Endothelial cell of umbilical vein (primary cell): Measurements from ENCODE around the gene EBF4. TPM values are rescaled to one million over a fixed set of nuclear protein-coding genes. Genes with fewer than 3 reads are reported as not detected.

Source experiments
- BruUV-seq: library from RNA; stranded (reverse); fragments of 400-500 nt; replicated peaks from 2 replicates; lab custom pipeline; 2021; lab: Mats Ljungman, UMichigan
- CTCF ChIA-PET: fragments of 300-600, 350-600 bp; sonication (Branson Sonifier 250); formaldehyde crosslinking; loops from one replicate; lab custom pipeline; 2021; ENCODE audit warnings: antibody characterized with exemption, inconsistent platforms; lab: Charles Lee
- POLR2A ChIA-PET: fragments of 300-600, 350-600 bp; sonication (Branson Sonifier 250); formaldehyde crosslinking; loops from one replicate; lab custom pipeline; 2021; ENCODE audit warnings: antibody characterized with exemption, inconsistent platforms; lab: Charles Lee
- DNase-seq: peaks from one replicate; pipeline ENCODE4 v3.0.0-alpha.2; 2011; ENCODE audit warnings: low read depth, low spot score
- FAIRE-seq: peaks from 2 replicates; lab custom pipeline; 2011; peaks lifted over from hg19 to GRCh38; lab: Jason Lieb, UNC
- H2AFZ ChIP-seq: 2 replicates; pipeline ENCODE4 v1.6.0; 2012; ENCODE audit warnings: low read depth, low read length, control low read depth, inconsistent platforms
- H3K27ac ChIP-seq: 2 replicates; pipeline ENCODE4 v1.5.1; 2011; ENCODE audit warnings: low read depth, mild to moderate bottlenecking, control low read depth, low read length, moderate library complexity; ENCODE audit not compliant: insufficient read depth
- H3K27me3 ChIP-seq, 2 experiments: 2 replicates each; pipeline versions ENCODE4 v1.6.0 to v1.6.1; 2011; ENCODE audit warnings: low read length in 2 of 2, mixed read lengths in 1 of 2; ENCODE audit not compliant: control insufficient read depth in 2 of 2, insufficient read depth in 2 of 2
- H3K36me3 ChIP-seq, 2 experiments: 2 replicates in 1 of 2; 3 replicates in 1 of 2; pipeline ENCODE4 v1.5.1; 2011; ENCODE audit warnings: low read length in 2 of 2, mild to moderate bottlenecking in 1 of 2, moderate library complexity in 1 of 2; ENCODE audit not compliant: control insufficient read depth in 2 of 2, insufficient read depth in 2 of 2; ENCODE audit errors: extremely low read depth in 1 of 2
- H3K4me1 ChIP-seq: 3 replicates; pipeline ENCODE4 v1.5.1; 2011; ENCODE audit warnings: mild to moderate bottlenecking, low read length; ENCODE audit not compliant: control insufficient read depth, insufficient read depth; ENCODE audit errors: extremely low read depth
- H3K4me2 ChIP-seq: 2 replicates; pipeline ENCODE4 v1.6.1; 2011; ENCODE audit warnings: low read length, control low read depth, mixed read lengths; ENCODE audit not compliant: insufficient read depth
- H3K4me3 ChIP-seq, 3 experiments: fragments of 200-600 bp in 1 of 3; sonication (generic), shearing (Covaris generic) in 1 of 3; replicated peaks in 1 of 3; 2 replicates each; pipeline ENCODE4 v1.5.1; 2011 to 2016; ENCODE audit warnings: control low read depth in 3 of 3, low read length in 3 of 3, mild to moderate bottlenecking in 2 of 3, inconsistent platforms in 1 of 3, low read depth in 1 of 3, moderate library complexity in 1 of 3; ENCODE audit not compliant: insufficient read depth in 1 of 3
- H3K79me2 ChIP-seq: 2 replicates; pipeline ENCODE4 v1.6.0; 2012; ENCODE audit warnings: low read length, inconsistent platforms; ENCODE audit not compliant: control insufficient read depth, insufficient read depth
- H3K9ac ChIP-seq: replicated peaks from 2 replicates; pipeline ENCODE3; 2011; ENCODE audit warnings: low read length, control low read depth; ENCODE audit not compliant: insufficient read depth; ENCODE audit errors: extremely low read depth
- H3K9me1 ChIP-seq: replicated peaks from 3 replicates; pipeline ENCODE4 v1.6.0; 2011; ENCODE audit warnings: mild to moderate bottlenecking, low read length; ENCODE audit not compliant: control insufficient read depth, insufficient read depth; ENCODE audit errors: extremely low read depth
- H3K9me3 ChIP-seq: replicated peaks from 2 replicates; pipeline ENCODE4 v1.5.1; 2012; ENCODE audit warnings: low read length, inconsistent platforms; ENCODE audit not compliant: control insufficient read depth, insufficient read depth
- H4K20me1 ChIP-seq: replicated peaks from 2 replicates; pipeline ENCODE3; 2011; ENCODE audit warnings: mild to moderate bottlenecking, low read length; ENCODE audit not compliant: control insufficient read depth, insufficient read depth; ENCODE audit errors: extremely low read depth
- EZH2 ChIP-seq: IDR thresholded peaks from 2 replicates; pipeline ENCODE4 v1.6.1; 2012; ENCODE audit warnings: borderline replicate concordance, low read depth, mild to moderate bottlenecking, moderate library complexity, low read length, inconsistent platforms; ENCODE audit not compliant: severe bottlenecking
- FOS ChIP-seq: IDR thresholded peaks from 2 replicates; pipeline ENCODE4 v1.6.1; 2011; ENCODE audit warnings: mild to moderate bottlenecking, low read length, moderate library complexity, borderline replicate concordance; ENCODE audit not compliant: insufficient read depth
- GATA2 ChIP-seq: IDR thresholded peaks from 2 replicates; pipeline ENCODE4 v1.7.0; 2011; ENCODE audit warnings: low read depth, mild to moderate bottlenecking, moderate library complexity, mixed read lengths, low read length; ENCODE audit not compliant: insufficient read length, insufficient read depth
- JUN ChIP-seq: IDR thresholded peaks from 2 replicates; pipeline ENCODE4 v1.6.1; 2011; ENCODE audit warnings: borderline replicate concordance, low read depth; ENCODE audit not compliant: insufficient read length, insufficient read depth
- MYC ChIP-seq: IDR thresholded peaks from one replicate; pipeline ENCODE4 v1.6.1; 2011; ENCODE audit warnings: mild to moderate bottlenecking, low read depth, low read length
- POLR2AphosphoS5 ChIP-seq: IDR thresholded peaks from 2 replicates; pipeline ENCODE4 v1.6.1; 2012; ENCODE audit warnings: low read depth, mild to moderate bottlenecking, control low read depth, low read length, moderate library complexity; ENCODE audit not compliant: insufficient read depth
- dilution Hi-C: fragments of 300-500 bp; cut with MboI; formaldehyde crosslinking; loops from one replicate; pipeline ENCODE4 v1.15.0; 2019; ENCODE audit warnings: low sequenced_read_pairs; ENCODE audit not compliant: extremely low pct_ligation_motif_present
- intact Hi-C: fragments of 100-400 bp; cut with micrococcal nuclease; formaldehyde crosslinking; loops from one replicate; pipeline ENCODE4 v1.10.0; 2022
- polyA plus RNA-seq, 4 experiments: library from polyadenylated mRNA; depleted of rRNA in 3 of 4; stranded (reverse) in 3 of 4; unstranded in 1 of 4; fragments of >200 nt; gene quantifications; 2 replicates each; pipeline versions ENCODE4 v1.2.1 to v1.2.3, GENCODE V29; 2011 to 2012; ENCODE audit warnings: missing spikeins in 1 of 4
- total RNA-seq: library from RNA; stranded (reverse); gene quantifications from 2 replicates; pipeline ENCODE4 v1.2.3, GENCODE V29; 2021
- TF ChIP-seq, protein P1 (sequence below): IDR thresholded peaks from 2 replicates; pipeline ENCODE4 v1.6.1; 2011; ENCODE audit not compliant: insufficient read depth, insufficient read length
- TF ChIP-seq, protein P2 (sequence below), 2 donors: IDR thresholded peaks; 1 replicate in 1 of 2; 2 replicates in 1 of 2; pipeline ENCODE4 v1.5.1; 2011; ENCODE audit warnings: low read length in 2 of 2, mild to moderate bottlenecking in 2 of 2, moderate library complexity in 2 of 2, control low read depth in 1 of 2, inconsistent platforms in 1 of 2, low read depth in 1 of 2; ENCODE audit not compliant: insufficient read depth in 1 of 2; ENCODE audit errors: extremely low read depth in 1 of 2

Gene EBF4
- total and polyA plus RNA-seq, 2 donors (not counting 3 experiments of a cell fraction or from before 2014, with no cell fraction given), result 2.7 to 3.4 TPM

DNA sequence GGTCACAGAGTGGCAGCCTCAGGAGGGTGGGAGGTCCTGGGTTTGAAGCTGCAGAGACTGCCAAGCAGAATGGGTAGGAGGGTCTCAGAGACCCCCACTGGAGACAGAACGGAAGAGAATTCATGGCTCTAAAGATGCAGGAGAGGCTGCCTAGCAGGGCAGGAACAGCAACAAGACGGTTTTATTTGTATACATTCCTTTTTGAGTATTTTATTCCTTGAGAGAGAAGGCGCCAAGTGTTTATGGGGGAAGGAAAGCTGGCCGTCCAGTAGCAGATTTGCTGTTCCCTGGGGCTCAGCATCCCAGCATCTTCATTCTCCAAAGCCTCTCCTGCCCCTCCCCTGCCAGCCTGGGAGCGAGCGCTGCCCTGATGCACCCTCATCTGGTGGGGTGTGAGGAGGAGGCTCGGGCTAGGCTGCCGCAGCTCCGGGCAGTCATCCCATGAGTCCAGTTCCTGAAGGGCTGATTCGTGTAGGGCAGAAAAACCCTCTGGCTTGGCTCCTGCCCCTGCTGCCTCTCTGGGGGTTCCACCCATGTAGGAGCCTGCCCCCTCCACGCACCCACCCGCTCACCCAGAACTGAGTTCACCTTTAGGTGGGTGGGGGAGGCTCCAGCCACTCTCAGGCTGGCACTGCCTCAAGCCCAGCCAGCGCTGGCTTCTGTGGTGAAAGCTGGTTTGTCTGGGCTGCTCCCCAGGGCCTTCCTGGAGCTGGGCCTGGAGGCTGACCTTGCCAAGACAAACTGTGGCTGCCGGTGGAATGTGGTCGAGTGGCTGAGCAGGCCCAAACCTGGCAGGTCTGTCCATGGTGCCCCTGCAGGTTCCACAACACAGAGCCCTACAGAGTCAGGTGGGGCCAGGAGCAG, 75.4 kb downstream of the EBF4 start:
- intact Hi-C loops (no loop called here), dilution Hi-C loops (no loop called here)
- Histone ChIP-seq H3K27ac (no peak overlapping the region), H3K4me2 (no peak overlapping the region), H3K4me1 (peaks cover 11% of the 10 kb centered on the region), H3K27me3 (peaks cover 0 to 1% of the 10 kb centered on the region in 2 experiments), H3K36me3 (no peaks in the 10 kb centered on the region), H3K9me1 (no peaks in the 10 kb centered on the region), H3K4me3 (no peak overlapping the region), H2AFZ (peak overlapping the region; percentile 50), H3K9ac (no peak overlapping the region), H3K79me2 (no peaks in the 10 kb centered on the region), H3K9me3 (no peaks in the 10 kb centered on the region), H4K20me1 (no peaks in the 10 kb centered on the region)
- peak; percentile 84 for FAIRE-seq
- ChIA-PET CTCF (interaction anchor here (0.6 to 4.0 kb wide), 6 partner anchors 13 to 103 kb away, joined by 3 to 21 read pairs (median 4); no protein-coding TSS in a partner anchor), POLR2A (no interaction called here)
- peak; percentile 54 for DNase-seq
- BruUV-seq, result no TSS peak
- no peak for TF ChIP-seq POLR2AphosphoS5
- TF ChIP-seq, protein P1, sequence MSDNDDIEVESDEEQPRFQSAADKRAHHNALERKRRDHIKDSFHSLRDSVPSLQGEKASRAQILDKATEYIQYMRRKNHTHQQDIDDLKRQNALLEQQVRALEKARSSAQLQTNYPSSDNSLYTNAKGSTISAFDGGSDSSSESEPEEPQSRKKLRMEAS, result no peak

DNA sequence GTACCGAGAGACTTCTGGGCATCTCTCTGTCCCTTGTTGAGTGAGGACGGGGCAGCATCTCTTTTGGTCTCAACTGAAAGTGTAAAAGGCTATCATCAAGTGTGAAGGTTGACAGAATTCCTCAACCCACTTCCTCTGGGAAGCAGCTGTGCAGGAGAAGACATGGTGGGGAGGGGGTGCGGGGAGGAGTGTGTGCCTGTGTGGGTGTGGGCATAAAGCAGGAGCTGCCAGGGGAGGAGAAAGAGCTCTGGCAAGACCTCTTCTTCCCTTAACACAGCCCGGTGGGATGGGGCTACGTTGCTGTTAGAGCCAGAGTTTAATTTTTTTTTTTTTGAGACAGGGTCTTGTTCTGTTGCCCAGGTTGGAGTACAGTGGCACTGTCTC, 76.0 kb downstream of the EBF4 start:
- BruUV-seq, result no TSS peak
- H3K4me1 ChIP-seq, result peaks cover 11% of the 10 kb centered on the region
- H3K36me3 ChIP-seq, result no peaks in the 10 kb centered on the region
- peak overlapping the region; percentile 50 for H2AFZ ChIP-seq
- no peak for FAIRE-seq
- TF ChIP-seq MYC, result no peak
- TF ChIP-seq FOS, result no peak
- no peak for TF ChIP-seq JUN
- TF ChIP-seq POLR2AphosphoS5, result no peak
- no peak for TF ChIP-seq EZH2
- TF ChIP-seq, protein P2, sequence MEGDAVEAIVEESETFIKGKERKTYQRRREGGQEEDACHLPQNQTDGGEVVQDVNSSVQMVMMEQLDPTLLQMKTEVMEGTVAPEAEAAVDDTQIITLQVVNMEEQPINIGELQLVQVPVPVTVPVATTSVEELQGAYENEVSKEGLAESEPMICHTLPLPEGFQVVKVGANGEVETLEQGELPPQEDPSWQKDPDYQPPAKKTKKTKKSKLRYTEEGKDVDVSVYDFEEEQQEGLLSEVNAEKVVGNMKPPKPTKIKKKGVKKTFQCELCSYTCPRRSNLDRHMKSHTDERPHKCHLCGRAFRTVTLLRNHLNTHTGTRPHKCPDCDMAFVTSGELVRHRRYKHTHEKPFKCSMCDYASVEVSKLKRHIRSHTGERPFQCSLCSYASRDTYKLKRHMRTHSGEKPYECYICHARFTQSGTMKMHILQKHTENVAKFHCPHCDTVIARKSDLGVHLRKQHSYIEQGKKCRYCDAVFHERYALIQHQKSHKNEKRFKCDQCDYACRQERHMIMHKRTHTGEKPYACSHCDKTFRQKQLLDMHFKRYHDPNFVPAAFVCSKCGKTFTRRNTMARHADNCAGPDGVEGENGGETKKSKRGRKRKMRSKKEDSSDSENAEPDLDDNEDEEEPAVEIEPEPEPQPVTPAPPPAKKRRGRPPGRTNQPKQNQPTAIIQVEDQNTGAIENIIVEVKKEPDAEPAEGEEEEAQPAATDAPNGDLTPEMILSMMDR (IDR thresholded peaks at IDR 0.05; ENCODE audit: extremely low read depth in 1 of 2, insufficient read depth in 1 of 2, low read depth in 1 of 2, low read length in 2 of 2), result no peak
- TF ChIP-seq, protein P1, result no peak
- no peak for TF ChIP-seq GATA2
- ChIA-PET CTCF (interaction anchor here (0.6 to 4.0 kb wide), 5 partner anchors 13 to 102 kb away, joined by 3 to 21 read pairs (median 5); no protein-coding TSS in a partner anchor), POLR2A (no interaction called here)
- dilution Hi-C loops (no loop called here), intact Hi-C loops (no loop called here)
- no peak overlapping the region for H3K4me2 ChIP-seq
- H3K27me3 ChIP-seq, result peaks cover 0 to 1% of the 10 kb centered on the region in 2 experiments
- DNase-seq, result peak; percentile 47
- no peak overlapping the region for H3K27ac ChIP-seq
- no peaks in the 10 kb centered on the region for H4K20me1 ChIP-seq
- H3K4me3 ChIP-seq, result no peak overlapping the region
- no peaks in the 10 kb centered on the region for H3K9me3 ChIP-seq
- H3K79me2 ChIP-seq, result no peaks in the 10 kb centered on the region
- no peak overlapping the region for H3K9ac ChIP-seq
- no peaks in the 10 kb centered on the region for H3K9me1 ChIP-seq
